Measurements from ENCODE around the gene PTPRCAP. TPM values are rescaled to one million over a fixed set of nuclear protein-coding genes. Genes with fewer than 3 reads are reported as not detected.

Gene PTPRCAP
- total and polyA plus RNA-seq, 12 donors, result 0.42 to 10.1 (median 1.0) TPM; not detected in 2

- WGBS, 2 donors, result 93 to 95% methylated on average over 24 of the region's 24 CpGs
- ATAC-seq, result no peak
- intact Hi-C loops (cut with DNase I), result no loop called here
- Histone ChIP-seq H3K4me3 (no peak overlapping the region), H3K9me3 (no peaks in the 10 kb centered on the region), H3K36me3 (peaks cover 0 to 69% (median 25%) of the 10 kb centered on the region in 9 donors), H3K27ac (no peak overlapping the region), H3K27me3 (no peaks in the 10 kb centered on the region), H3K4me1 (peaks cover 0 to 32% (median 20%) of the 10 kb centered on the region in 9 donors)
- no peak for DNase-seq
- TF ChIP-seq, protein P1, sequence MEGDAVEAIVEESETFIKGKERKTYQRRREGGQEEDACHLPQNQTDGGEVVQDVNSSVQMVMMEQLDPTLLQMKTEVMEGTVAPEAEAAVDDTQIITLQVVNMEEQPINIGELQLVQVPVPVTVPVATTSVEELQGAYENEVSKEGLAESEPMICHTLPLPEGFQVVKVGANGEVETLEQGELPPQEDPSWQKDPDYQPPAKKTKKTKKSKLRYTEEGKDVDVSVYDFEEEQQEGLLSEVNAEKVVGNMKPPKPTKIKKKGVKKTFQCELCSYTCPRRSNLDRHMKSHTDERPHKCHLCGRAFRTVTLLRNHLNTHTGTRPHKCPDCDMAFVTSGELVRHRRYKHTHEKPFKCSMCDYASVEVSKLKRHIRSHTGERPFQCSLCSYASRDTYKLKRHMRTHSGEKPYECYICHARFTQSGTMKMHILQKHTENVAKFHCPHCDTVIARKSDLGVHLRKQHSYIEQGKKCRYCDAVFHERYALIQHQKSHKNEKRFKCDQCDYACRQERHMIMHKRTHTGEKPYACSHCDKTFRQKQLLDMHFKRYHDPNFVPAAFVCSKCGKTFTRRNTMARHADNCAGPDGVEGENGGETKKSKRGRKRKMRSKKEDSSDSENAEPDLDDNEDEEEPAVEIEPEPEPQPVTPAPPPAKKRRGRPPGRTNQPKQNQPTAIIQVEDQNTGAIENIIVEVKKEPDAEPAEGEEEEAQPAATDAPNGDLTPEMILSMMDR (IDR thresholded peaks at IDR 0.05), result no peak
Measured at GRCh38 chr11:67431346-67432249, 5.9 kb downstream of the PTPRCAP start.

DNA sequence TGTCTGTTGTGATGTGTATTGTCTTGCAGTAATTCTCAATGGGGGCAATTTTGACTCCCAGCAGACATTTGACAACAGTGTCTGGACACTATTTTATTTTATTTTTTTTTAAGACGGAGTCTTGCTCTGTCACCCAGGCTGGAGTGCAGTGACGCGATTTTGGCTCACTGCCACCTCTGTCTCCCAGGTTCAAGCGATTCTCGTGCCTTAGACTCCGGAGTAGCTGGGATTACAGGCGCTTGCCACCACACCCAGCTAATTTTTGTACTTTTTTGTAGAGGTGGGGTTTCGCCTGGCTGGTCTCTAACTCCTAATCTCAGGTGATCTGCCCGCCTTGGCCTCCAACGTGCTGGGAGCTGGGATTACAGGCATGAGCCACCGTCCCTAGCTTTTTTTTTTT is 7.8 kb downstream of the PTPRCAP start:
- 76 to 77% methylated on average over 11 of the region's 11 CpGs for WGBS, 2 donors
- DNase-seq, result no peak
- no peak for ATAC-seq
- H3K27me3 ChIP-seq, result no peaks in the 10 kb centered on the region
- peaks cover 0 to 27% (median 20%) of the 10 kb centered on the region in 9 donors for H3K4me1 ChIP-seq
- H3K36me3 ChIP-seq, result peaks cover 0 to 54% (median 24%) of the 10 kb centered on the region in 9 donors
- TF ChIP-seq, protein P1 (IDR thresholded peaks at IDR 0.05), result no peak
- intact Hi-C loops (cut with DNase I), result loop anchor here in 2 of 10 donors (5.0 to 10.0 kb wide), 2 partner anchors 38 to 75 kb away; partner anchors contain the start of genes TMEM134 (in 2 of the 2) and POLD4 (in 1 of the 2)
- H3K4me3 ChIP-seq, result peak overlapping the region in 3 of 10 donors; percentile 68 to 91 (median 79)
- H3K27ac ChIP-seq, result no peak overlapping the region
- no peaks in the 10 kb centered on the region for H3K9me3 ChIP-seq

DNA sequence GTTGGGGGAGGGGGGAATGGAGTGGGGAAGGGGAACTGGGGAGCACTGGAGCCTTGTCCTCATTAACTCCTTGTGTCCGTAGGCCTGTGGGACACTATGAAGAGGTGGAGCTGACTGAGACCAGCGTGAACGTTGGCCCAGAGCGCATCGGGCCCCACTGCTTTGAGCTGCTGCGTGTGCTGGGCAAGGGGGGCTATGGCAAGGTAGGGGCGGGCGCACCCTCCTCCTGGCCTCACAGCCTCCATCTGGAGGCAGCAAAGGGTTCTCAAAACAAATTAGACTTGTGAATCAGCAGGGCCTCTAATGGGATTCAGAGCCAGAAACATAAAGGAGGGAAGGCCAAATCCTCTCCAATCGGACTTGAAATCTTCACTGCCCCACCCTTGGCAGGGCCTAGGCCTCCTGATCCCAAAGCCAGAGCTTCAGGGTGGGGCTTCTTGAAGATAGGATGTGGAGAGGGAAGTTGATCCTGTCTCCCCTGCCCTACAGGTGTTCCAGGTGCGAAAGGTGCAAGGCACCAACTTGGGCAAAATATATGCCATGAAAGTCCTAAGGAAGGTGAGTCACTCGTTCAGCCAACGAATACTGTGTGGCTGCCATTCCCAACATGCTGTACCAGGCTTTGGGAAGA is 8.3 kb downstream of the PTPRCAP start:
- peak overlapping the region in 9 of 10 donors; percentile 85 to 96 (median 94) for H3K27ac ChIP-seq
- DNase-seq (no peak), ATAC-seq (no peak)
- H3K9me3 ChIP-seq, result no peaks in the 10 kb centered on the region
- peaks cover 0 to 49% (median 18%) of the 10 kb centered on the region in 9 donors for H3K36me3 ChIP-seq
- peak overlapping the region; percentile 59 to 95 (median 86) for H3K4me3 ChIP-seq
- TF ChIP-seq, protein P1 (IDR thresholded peaks at IDR 0.05), result no peak
- intact Hi-C loops (cut with DNase I), result loop anchor here in 2 of 10 donors (5.0 to 10.0 kb wide), 2 partner anchors 38 to 74 kb away; partner anchors contain the start of genes TMEM134 (in 2 of the 2) and POLD4 (in 1 of the 2)
- WGBS, 2 donors, result 52 to 53% methylated on average over 12 of the region's 12 CpGs
- no peaks in the 10 kb centered on the region for H3K27me3 ChIP-seq
- peaks cover 0 to 27% (median 20%) of the 10 kb centered on the region in 9 donors for H3K4me1 ChIP-seq

All from heart right ventricle (tissue), 16 donors.